GM19438 (cell line): Measurements from ENCODE around the gene ANXA7.
"Not testable (repeated sequence)": the region's sequence is repeated elsewhere in the genome, so short reads cannot be mapped to it uniquely, and the experiment has no call there.

ENCODE experiments used
- ATAC-seq: cut with Tn5 transposase; IDR thresholded peaks from one replicate; pipeline ENCODE4 v1.9.1; 2021; ENCODE audit warnings: low read depth; ENCODE audit not compliant: unreplicated experiment

The ANXA7 gene

GRCh38 chr10:73344269-73344668 lies 69.6 kb downstream of the ANXA7 start:
- ATAC-seq: no peak

DNA sequence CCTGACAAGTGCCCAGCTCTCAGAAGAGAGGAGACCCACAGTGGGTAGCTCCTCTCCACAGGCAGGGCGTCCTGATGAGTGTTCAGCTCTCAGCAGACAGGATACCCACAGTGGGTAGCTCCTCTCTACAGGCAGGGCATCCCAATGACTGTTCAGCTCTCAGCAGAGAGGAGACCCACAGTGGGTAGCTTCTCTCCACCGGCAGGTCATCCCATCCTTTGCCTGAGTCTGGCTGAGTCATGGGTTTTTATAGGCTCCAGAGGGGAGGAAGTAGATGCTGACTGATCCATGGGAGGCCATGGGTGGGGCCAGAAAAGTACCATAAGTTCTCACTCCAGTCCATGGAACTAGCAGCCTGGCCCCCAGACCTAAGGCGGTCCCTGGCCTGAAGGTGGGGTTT lies 73.7 kb downstream of the ANXA7 start:
- no peak for ATAC-seq

DNA sequence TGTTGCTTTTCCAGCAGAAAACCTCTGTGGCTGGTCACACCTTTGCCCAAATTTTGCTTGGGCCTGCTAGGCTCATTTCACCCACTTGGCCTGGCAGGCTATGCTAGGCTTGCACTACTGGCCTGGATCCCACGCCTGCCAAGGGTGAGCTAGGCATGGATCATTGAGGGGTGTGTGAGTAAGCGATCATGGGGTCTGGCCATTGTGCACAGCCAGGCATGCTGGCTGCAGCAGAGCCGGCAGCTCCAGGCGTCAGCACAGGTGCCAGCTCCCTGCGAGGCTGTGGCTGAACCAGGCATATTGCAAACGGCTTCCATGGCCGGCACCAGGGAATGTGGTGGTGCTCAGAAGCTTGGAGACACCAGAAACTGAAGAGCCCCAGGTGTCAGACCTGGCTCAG lies 74.4 kb downstream of the ANXA7 start:
- ATAC-seq: no peak

GRCh38 chr10:73338801-73339368 lies 75.0 kb downstream of the ANXA7 start:
- ATAC-seq: no peak

- no peak for ATAC-seq
These were observed 80.7 kb downstream of the ANXA7 start for GRCh38 chr10:73333202-73333601.

- ATAC-seq: no peak
These were observed 81.5 kb downstream of the ANXA7 start for GRCh38 chr10:73332379-73332778.

DNA sequence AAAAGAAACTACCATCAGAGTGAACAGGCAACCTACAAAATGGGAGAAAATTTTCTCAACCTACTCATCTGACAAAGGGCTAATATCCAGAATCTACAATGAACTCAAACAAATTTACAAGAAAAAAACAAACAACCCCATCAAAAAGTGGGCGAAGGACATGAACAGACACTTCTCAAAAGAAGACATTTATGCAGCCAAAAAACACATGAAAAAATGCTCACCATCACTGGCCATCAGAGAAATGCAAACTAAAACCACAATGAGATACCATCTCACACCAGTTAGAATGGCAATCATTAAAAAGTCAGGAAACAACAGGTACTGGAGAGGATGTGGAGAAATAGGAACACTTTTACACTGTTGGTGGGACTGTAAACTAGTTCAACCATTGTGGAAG lies 85.3 kb downstream of the ANXA7 start:
- not testable (repeated sequence) for ATAC-seq

DNA sequence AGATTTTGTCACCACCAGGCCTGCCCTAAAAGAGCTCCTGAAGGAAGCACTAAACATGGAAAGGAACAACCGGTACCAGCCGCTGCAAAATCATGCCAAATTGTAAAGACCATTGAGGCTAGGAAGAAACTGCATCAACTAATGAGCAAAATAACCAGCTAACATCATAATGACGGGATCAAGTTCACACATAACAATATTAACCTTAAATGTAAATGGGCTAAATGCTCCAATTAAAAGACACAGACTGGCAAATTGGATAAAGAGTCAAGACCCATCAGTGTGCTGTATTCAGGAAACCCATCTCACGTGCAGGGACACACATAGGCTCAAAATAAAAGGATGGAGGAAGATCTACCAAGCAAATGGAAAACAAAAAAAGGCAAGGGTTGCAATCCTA lies 88.6 kb downstream of the ANXA7 start:
- ATAC-seq: not testable (repeated sequence)
